GM18526 (cell line): ENCODE data around the gene TRAPPC8.

ENCODE experiments used
- POLR2A ChIP-seq: IDR thresholded peaks from 3 replicates; pipeline ENCODE4 v1.6.1; 2011; ENCODE audit not compliant: insufficient read length; ENCODE audit errors: extremely low read depth

The TRAPPC8 gene

GRCh38 chr18:31891566-31891965, 51.4 kb downstream of the TRAPPC8 start:
- no peak for TF ChIP-seq POLR2A

GRCh38 chr18:31884020-31884419, 58.9 kb downstream of the TRAPPC8 start:
- TF ChIP-seq POLR2A: no peak

GRCh38 chr18:31880186-31880898, 62.6 kb downstream of the TRAPPC8 start:
- no peak for TF ChIP-seq POLR2A

GRCh38 chr18:31878358-31878757, 64.6 kb downstream of the TRAPPC8 start:
- no peak for TF ChIP-seq POLR2A

GRCh38 chr18:31877900-31878299, 65.0 kb downstream of the TRAPPC8 start:
- TF ChIP-seq POLR2A: no peak

GRCh38 chr18:31876707-31877106, 66.2 kb downstream of the TRAPPC8 start:
- no peak for TF ChIP-seq POLR2A

- no peak for TF ChIP-seq POLR2A
These were observed 67.6 kb downstream of the TRAPPC8 start for GRCh38 chr18:31875301-31875700.

- TF ChIP-seq POLR2A: no peak
These were observed 79.8 kb downstream of the TRAPPC8 start for GRCh38 chr18:31863103-31863502.

GRCh38 chr18:31860488-31860887, 82.4 kb downstream of the TRAPPC8 start:
- TF ChIP-seq POLR2A: no peak

GRCh38 chr18:31857526-31858106, 85.3 kb downstream of the TRAPPC8 start:
- no peak for TF ChIP-seq POLR2A

GRCh38 chr18:31850844-31851243, 92.1 kb downstream of the TRAPPC8 start:
- no peak for TF ChIP-seq POLR2A

- TF ChIP-seq POLR2A: no peak
These were observed 102.4 kb downstream of the TRAPPC8 start for GRCh38 chr18:31840499-31840898.

- TF ChIP-seq POLR2A: no peak
These were observed 105.0 kb downstream of the TRAPPC8 start for GRCh38 chr18:31837879-31838278.

GRCh38 chr18:31835528-31836133, 107.3 kb downstream of the TRAPPC8 start:
- no peak for TF ChIP-seq POLR2A

- TF ChIP-seq POLR2A: no peak
These were observed 111.0 kb downstream of the TRAPPC8 start for GRCh38 chr18:31831903-31832302.

- no peak for TF ChIP-seq POLR2A
These were observed 112.2 kb downstream of the TRAPPC8 start for GRCh38 chr18:31830686-31831085.

- no peak for TF ChIP-seq POLR2A
These were observed 114.3 kb downstream of the TRAPPC8 start for GRCh38 chr18:31828613-31829012.

GRCh38 chr18:31825772-31826171, 117.2 kb downstream of the TRAPPC8 start:
- no peak for TF ChIP-seq POLR2A
